B cell (primary cell): ENCODE results near the gene KAZN. TPM values are rescaled to one million over a fixed set of nuclear protein-coding genes. Genes with fewer than 3 reads are reported as not detected.

Experiments used
- ATAC-seq: fragments of 200-7000 bp; cut with Tn5 transposase; one replicate; pipeline ENCODE4 v1.10.0; 2021; ENCODE audit warnings: low read depth, mild to moderate bottlenecking, moderate number of reproducible peaks, moderate library complexity
- CTCF ChIA-PET: fragments of 350-600 bp; sonication (Branson Sonifier 250); formaldehyde crosslinking; loops from one replicate; lab custom pipeline; 2021; ENCODE audit warnings: antibody characterized with exemption, inconsistent platforms; lab: Charles Lee
- POLR2A ChIA-PET: fragments of 350-600 bp; sonication (Branson Sonifier 250); formaldehyde crosslinking; loops from one replicate; lab custom pipeline; 2021; ENCODE audit warnings: antibody characterized with exemption; lab: Charles Lee
- DNase-seq: peaks from one replicate; pipeline ENCODE4 v3.0.0; 2013
- H2AFZ ChIP-seq: 2 replicates; pipeline ENCODE4 v1.6.1; 2012; ENCODE audit warnings: mild to moderate bottlenecking, low read depth, low read length; ENCODE audit not compliant: insufficient read depth, poor library complexity, severe bottlenecking
- H3K27ac ChIP-seq, 2 donors: 1 replicate in 1 of 2; 2 replicates in 1 of 2; pipeline ENCODE4 v1.5.1; 2012 to 2013; ENCODE audit warnings: low read length in 2 of 2, mild to moderate bottlenecking in 2 of 2, moderate library complexity in 1 of 2
- H3K27me3 ChIP-seq, 4 experiments: fragments of 200-600 bp in 1 of 4; sonication (generic) in 1 of 4; replicated peaks in 1 of 4; 1 replicate in 2 of 4; 2 replicates in 2 of 4; pipeline versions ENCODE4 v1.6.1 to v1.7.0; 2013 to 2016; ENCODE audit warnings: low read length in 3 of 4, mild to moderate bottlenecking in 2 of 4, mixed read lengths in 1 of 4, moderate library complexity in 1 of 4; ENCODE audit not compliant: insufficient read depth in 4 of 4, control insufficient read depth in 3 of 4; ENCODE audit errors: control extremely low read depth in 1 of 4
- H3K36me3 ChIP-seq, 2 experiments: replicated peaks in 1 of 2; 1 replicate in 1 of 2; 2 replicates in 1 of 2; pipeline versions ENCODE4 v1.6.1 to v1.7.1; 2013; ENCODE audit warnings: low read length in 1 of 2; ENCODE audit not compliant: insufficient read depth in 2 of 2, control insufficient read depth in 1 of 2; ENCODE audit errors: control extremely low read depth in 1 of 2, extremely low read depth in 1 of 2
- H3K4me1 ChIP-seq, 2 donors: fragments of 200-600 bp in 1 of 2; sonication (generic) in 1 of 2; 1 replicate in 1 of 2; 2 replicates in 1 of 2; pipeline versions ENCODE4 v1.5.1 to v1.6.1; 2013 to 2017; ENCODE audit warnings: low read length in 2 of 2; ENCODE audit not compliant: control insufficient read depth in 2 of 2, insufficient read depth in 2 of 2
- H3K4me2 ChIP-seq: replicated peaks from 2 replicates; pipeline ENCODE3; 2012; ENCODE audit warnings: mild to moderate bottlenecking, low read depth, low read length; ENCODE audit not compliant: poor library complexity, severe bottlenecking
- H3K4me3 ChIP-seq, 5 experiments: fragments of 200-600 bp in 1 of 5; sonication (generic) in 1 of 5; 1 replicate in 3 of 5; 2 replicates in 2 of 5; pipeline versions ENCODE4 v1.5.1 to v1.7.0; 2011 to 2016; ENCODE audit warnings: low read length in 4 of 5, mild to moderate bottlenecking in 4 of 5, low read depth in 2 of 5, control low read depth in 1 of 5, moderate library complexity in 1 of 5; ENCODE audit not compliant: insufficient read depth in 1 of 5; ENCODE audit errors: control extremely low read depth in 1 of 5, extremely low read depth in 1 of 5
- H3K79me2 ChIP-seq: fragments of 200-600 bp; sonication (generic); one replicate; pipeline ENCODE4 v1.6.0; 2016; ENCODE audit warnings: low read length; ENCODE audit not compliant: control insufficient read depth, insufficient read depth
- H3K9ac ChIP-seq: fragments of 200-600 bp; sonication (generic); 2 replicates; pipeline ENCODE4 v1.6.1; 2017; ENCODE audit warnings: mild to moderate bottlenecking, low read length, moderate library complexity
- H3K9me3 ChIP-seq, 3 donors: one replicate each; pipeline versions ENCODE4 v1.6.1 to v1.7.1; 2013; ENCODE audit warnings: low read length in 2 of 3; ENCODE audit not compliant: control insufficient read depth in 2 of 3, insufficient read depth in 1 of 3; ENCODE audit errors: control extremely low read depth in 1 of 3
- H4K20me1 ChIP-seq: 2 replicates; pipeline ENCODE4 v1.6.0; 2012; ENCODE audit warnings: mild to moderate bottlenecking, low read length; ENCODE audit not compliant: insufficient read depth, control insufficient read depth, poor library complexity, severe bottlenecking
- H3K27ac Mint-ChIP-seq: one replicate; pipeline ENCODE4 v1.8.0; 2021; ENCODE audit warnings: mixed read lengths
- H3K27me3 Mint-ChIP-seq: one replicate; pipeline ENCODE4 v1.8.0; 2021; ENCODE audit warnings: mixed read lengths
- H3K4me1 Mint-ChIP-seq: one replicate; pipeline ENCODE4 v1.8.0; 2021; ENCODE audit warnings: mixed read lengths
- H3K4me3 Mint-ChIP-seq: one replicate; pipeline ENCODE4 v1.8.0; 2021; ENCODE audit warnings: mixed read lengths
- H3K9me3 Mint-ChIP-seq: one replicate; pipeline ENCODE4 v1.8.0; 2022; ENCODE audit warnings: mixed read lengths; ENCODE audit not compliant: insufficient read depth
- EZH2 ChIP-seq: IDR thresholded peaks from 2 replicates; pipeline ENCODE4 v1.6.1; 2012; ENCODE audit warnings: borderline replicate concordance, low read depth, mild to moderate bottlenecking, moderate library complexity, low read length; ENCODE audit not compliant: insufficient read depth, poor library complexity, severe bottlenecking
- WGBS: methylation state at CpG from one replicate; pipeline ENCODE4 v1.1.5; 2013; ENCODE audit warnings: missing lambda C conversion rate; ENCODE audit not compliant: insufficient coverage; 5-methylcytosine and 5-hydroxymethylcytosine counted together
- intact Hi-C: fragments of 100-400 bp; cut with micrococcal nuclease; formaldehyde crosslinking; loops from one replicate; pipeline ENCODE4 v1.10.0; 2022
- polyA plus RNA-seq: library from polyadenylated mRNA; depleted of rRNA; stranded (reverse); fragments of >200 nt; gene quantifications from 2 replicates; pipeline ENCODE4 v1.2.3, GENCODE V29; 2012
- total RNA-seq, 2 donors: library from RNA; stranded (reverse); fragments of 120-200 nt in 1 of 2; gene quantifications; 1 replicate in 1 of 2; 2 replicates in 1 of 2; pipeline versions ENCODE4 v1.2.3 to v1.2.4, GENCODE V29; 2013 to 2022
- TF ChIP-seq, protein P1 (sequence below): fragments of 200-600 bp; IDR thresholded peaks from one replicate; pipeline ENCODE4 v1.8.0; 2022; ENCODE audit warnings: antibody characterized with exemption, mild to moderate bottlenecking

The KAZN gene
- total and polyA plus RNA-seq, 2 donors (not counting 1 experiment from before 2014, with no cell fraction given): 0.13 to 0.39 TPM

DNA sequence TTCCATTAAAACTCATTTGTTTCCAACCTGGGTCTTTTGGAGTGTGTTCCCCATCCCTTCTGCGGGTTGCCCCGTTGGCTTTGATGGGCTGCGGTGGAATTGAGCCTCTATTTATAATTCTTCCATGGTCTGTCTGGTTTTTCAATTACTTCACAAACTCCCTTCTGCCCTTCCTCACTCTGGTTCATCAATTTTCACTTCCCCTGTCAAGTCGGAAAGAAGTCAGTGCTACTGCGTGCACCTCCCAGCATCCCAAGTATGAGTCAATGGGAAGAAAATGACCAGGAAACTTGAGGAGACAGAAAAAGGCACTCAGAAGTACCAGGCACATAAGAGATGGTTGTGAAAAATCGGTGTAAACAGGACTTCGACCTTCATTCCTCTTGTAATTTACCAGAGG lies 126.2 kb downstream of the KAZN start:
- Histone ChIP-seq H3K27me3 (no peaks in the 10 kb centered on the region), H2AFZ (no peak overlapping the region), H3K36me3 (no peaks in the 10 kb centered on the region), H4K20me1 (no peaks in the 10 kb centered on the region), H3K4me3 (no peak overlapping the region), H3K9ac (no peak overlapping the region), H3K79me2 (no peaks in the 10 kb centered on the region), H3K4me2 (no peak overlapping the region), H3K27ac (no peak overlapping the region), H3K9me3 (peaks cover 0 to 10% (median 0%) of the 10 kb centered on the region in 3 donors), H3K4me1 (no peaks in the 10 kb centered on the region)
- 100% methylated on average over 3 of the region's 7 CpGs for WGBS
- DNase-seq (no peak), ATAC-seq (no peak)
- ChIA-PET CTCF (no interaction called here), POLR2A (no interaction called here)
- intact Hi-C loops: no loop called here
- Mint-ChIP-seq H3K4me1 (no peaks in the 10 kb centered on the region), H3K9me3 (peaks cover 4% of the 10 kb centered on the region), H3K27ac (no peak overlapping the region), H3K4me3 (no peak overlapping the region), H3K27me3 (no peaks in the 10 kb centered on the region)
- no peak for TF ChIP-seq EZH2
- TF ChIP-seq, protein P1, sequence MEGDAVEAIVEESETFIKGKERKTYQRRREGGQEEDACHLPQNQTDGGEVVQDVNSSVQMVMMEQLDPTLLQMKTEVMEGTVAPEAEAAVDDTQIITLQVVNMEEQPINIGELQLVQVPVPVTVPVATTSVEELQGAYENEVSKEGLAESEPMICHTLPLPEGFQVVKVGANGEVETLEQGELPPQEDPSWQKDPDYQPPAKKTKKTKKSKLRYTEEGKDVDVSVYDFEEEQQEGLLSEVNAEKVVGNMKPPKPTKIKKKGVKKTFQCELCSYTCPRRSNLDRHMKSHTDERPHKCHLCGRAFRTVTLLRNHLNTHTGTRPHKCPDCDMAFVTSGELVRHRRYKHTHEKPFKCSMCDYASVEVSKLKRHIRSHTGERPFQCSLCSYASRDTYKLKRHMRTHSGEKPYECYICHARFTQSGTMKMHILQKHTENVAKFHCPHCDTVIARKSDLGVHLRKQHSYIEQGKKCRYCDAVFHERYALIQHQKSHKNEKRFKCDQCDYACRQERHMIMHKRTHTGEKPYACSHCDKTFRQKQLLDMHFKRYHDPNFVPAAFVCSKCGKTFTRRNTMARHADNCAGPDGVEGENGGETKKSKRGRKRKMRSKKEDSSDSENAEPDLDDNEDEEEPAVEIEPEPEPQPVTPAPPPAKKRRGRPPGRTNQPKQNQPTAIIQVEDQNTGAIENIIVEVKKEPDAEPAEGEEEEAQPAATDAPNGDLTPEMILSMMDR: no peak

DNA sequence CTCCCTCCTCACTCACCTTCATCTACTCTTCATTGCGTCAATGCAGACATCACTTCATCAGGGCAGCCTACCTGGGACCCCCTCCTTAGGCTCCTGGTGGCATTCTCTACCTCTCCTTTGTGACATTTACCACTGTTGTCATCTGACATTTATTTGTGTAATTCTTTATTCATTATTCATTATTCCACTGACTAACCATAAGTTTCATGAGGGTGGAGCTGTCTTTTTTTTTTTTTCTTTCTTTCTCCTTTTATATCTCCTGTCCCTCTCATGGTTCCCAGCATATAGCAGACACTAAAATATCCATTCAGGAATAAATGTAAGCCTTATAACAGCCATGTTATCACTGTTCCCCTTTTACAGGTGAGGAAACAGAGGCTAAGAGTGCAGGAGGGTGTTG lies 126.8 kb downstream of the KAZN start:
- TF ChIP-seq, protein P1: no peak
- no peak for TF ChIP-seq EZH2
- H3K9ac ChIP-seq: no peak overlapping the region
- CTCF ChIA-PET: no interaction called here

More for the DNA sequence above, 126.8 kb downstream of the KAZN start:
- intact Hi-C loops: no loop called here
- H3K4me1 Mint-ChIP-seq: no peaks in the 10 kb centered on the region
- H3K9me3 Mint-ChIP-seq: peaks cover 4% of the 10 kb centered on the region
- no peak for ATAC-seq
- H3K27me3 Mint-ChIP-seq: no peaks in the 10 kb centered on the region
- no peak for DNase-seq
- Histone ChIP-seq H3K4me1 (no peaks in the 10 kb centered on the region), H3K79me2 (no peaks in the 10 kb centered on the region), H4K20me1 (no peaks in the 10 kb centered on the region), H3K9me3 (peaks cover 0 to 7% (median 0%) of the 10 kb centered on the region in 3 donors), H3K4me2 (no peak overlapping the region), H3K4me3 (no peak overlapping the region), H3K27ac (no peak overlapping the region), H3K36me3 (no peaks in the 10 kb centered on the region), H2AFZ (no peak overlapping the region), H3K27me3 (no peaks in the 10 kb centered on the region)
- no peak overlapping the region for H3K4me3 Mint-ChIP-seq
- POLR2A ChIA-PET: no interaction called here
- WGBS: no CpG with 5 or more reads among the region's 1 CpG
- H3K27ac Mint-ChIP-seq: no peak overlapping the region
